GM13976 (cell line): ENCODE results near the gene TPK1.

Experiments
- DNase-seq: peaks from one replicate; pipeline ENCODE4 v3.0.0; 2012; ENCODE audit warnings: low spot score
- CTCF ChIP-seq: IDR thresholded peaks from 2 replicates; pipeline ENCODE4 v1.5.1; 2012; ENCODE audit warnings: borderline replicate concordance, mild to moderate bottlenecking; ENCODE audit not compliant: insufficient read depth; ENCODE audit errors: extremely low read depth, missing control alignments, control extremely low read depth
- in situ Hi-C: fragments of 300-500 bp; cut with MboI; formaldehyde crosslinking; loops from one replicate; pipeline ENCODE4 v1.12.0; 2022; ENCODE audit warnings: low sequenced_read_pairs, mixed read lengths, inconsistent platforms; ENCODE audit not compliant: unreplicated experiment

Gene TPK1

GRCh38 chr7:144670218-144670617 is 165.6 kb downstream of the TPK1 start:
- DNase-seq, result no peak
- in situ Hi-C loops, result no loop called here
- TF ChIP-seq CTCF, result no peak

GRCh38 chr7:144668503-144668902 is 167.3 kb downstream of the TPK1 start:
- no peak for TF ChIP-seq CTCF
- in situ Hi-C loops, result no loop called here
- DNase-seq, result no peak

GRCh38 chr7:144665689-144666381 is 170.0 kb downstream of the TPK1 start:
- in situ Hi-C loops, result no loop called here
- no peak for DNase-seq
- no peak for TF ChIP-seq CTCF

GRCh38 chr7:144659211-144659610 is 176.6 kb downstream of the TPK1 start:
- DNase-seq, result no peak
- in situ Hi-C loops, result no loop called here
- TF ChIP-seq CTCF, result no peak

- no peak for DNase-seq
- no peak for TF ChIP-seq CTCF
- in situ Hi-C loops, result no loop called here
Observed at GRCh38 chr7:144656965-144657517, 178.8 kb downstream of the TPK1 start.

- in situ Hi-C loops, result no loop called here
- TF ChIP-seq CTCF, result no peak
- no peak for DNase-seq
Observed at GRCh38 chr7:144653449-144653848, 182.4 kb downstream of the TPK1 start.
